H9 (cell line): ENCODE measurements around the gene BEST4. TPM values are rescaled to one million over a fixed set of nuclear protein-coding genes. Genes with fewer than 3 reads are reported as not detected.

Experiments
- DNase-seq: peaks from one replicate; pipeline ENCODE4 v3.0.0-alpha.2; 2017
- H2AFZ ChIP-seq: one replicate; pipeline ENCODE4 v1.6.1; 2013; ENCODE audit warnings: mild to moderate bottlenecking, low read length, control low read depth, moderate library complexity
- H2AK5ac ChIP-seq: 2 replicates; pipeline ENCODE4 v1.6.1; 2013; ENCODE audit warnings: low read length, control low read depth, mixed read lengths; ENCODE audit not compliant: insufficient read length
- H2BK120ac ChIP-seq: one replicate; pipeline ENCODE4 v1.6.1; 2013; ENCODE audit warnings: low read depth, mild to moderate bottlenecking, low read length, control low read depth, inconsistent platforms; ENCODE audit not compliant: poor library complexity, severe bottlenecking
- H2BK12ac ChIP-seq: 2 replicates; pipeline ENCODE4 v1.6.1; 2013; ENCODE audit warnings: low read length, control low read depth, mixed read lengths, low read depth; ENCODE audit not compliant: insufficient read length
- H2BK15ac ChIP-seq: 2 replicates; pipeline ENCODE4 v1.6.1; 2013; ENCODE audit warnings: low read depth, low read length, control low read depth
- H2BK20ac ChIP-seq: one replicate; pipeline ENCODE4 v1.6.1; 2013; ENCODE audit warnings: low read depth, mild to moderate bottlenecking, low read length, control low read depth, inconsistent platforms; ENCODE audit not compliant: poor library complexity, severe bottlenecking
- H2BK5ac ChIP-seq: 2 replicates; pipeline ENCODE4 v1.6.1; 2013; ENCODE audit warnings: low read length, control low read depth, mixed read lengths; ENCODE audit not compliant: insufficient read length
- H3K14ac ChIP-seq: 2 replicates; pipeline ENCODE4 v1.6.1; 2013; ENCODE audit warnings: low read length, control low read depth; ENCODE audit not compliant: insufficient read depth
- H3K18ac ChIP-seq: 2 replicates; pipeline ENCODE4 v1.6.1; 2013; ENCODE audit warnings: low read depth, mild to moderate bottlenecking, mixed read lengths, low read length, control low read depth; ENCODE audit not compliant: insufficient read length
- H3K23ac ChIP-seq: 2 replicates; pipeline ENCODE4 v1.6.1; 2013; ENCODE audit warnings: low read length, control low read depth, mixed read lengths, low read depth; ENCODE audit not compliant: insufficient read length
- H3K23me2 ChIP-seq: 2 replicates; pipeline ENCODE4 v1.6.1; 2013; ENCODE audit warnings: low read depth, mild to moderate bottlenecking, mixed read lengths, low read length, control low read depth; ENCODE audit not compliant: insufficient read length, poor library complexity, severe bottlenecking
- H3K27ac ChIP-seq: 2 replicates; pipeline ENCODE4 v1.5.1; 2013; ENCODE audit warnings: low read length, control low read depth, mixed read lengths, low read depth; ENCODE audit not compliant: insufficient read length
- H3K27me3 ChIP-seq: 2 replicates; pipeline ENCODE4 v1.6.1; 2013; ENCODE audit warnings: low read length, control low read depth, inconsistent platforms; ENCODE audit not compliant: insufficient read depth
- H3K4ac ChIP-seq: 2 replicates; pipeline ENCODE4 v1.6.1; 2013; ENCODE audit warnings: low read depth, mild to moderate bottlenecking, control low read depth, inconsistent platforms, low read length, moderate library complexity
- H3K4me1 ChIP-seq: 2 replicates; pipeline ENCODE4 v1.6.1; 2013; ENCODE audit warnings: low read length, control low read depth, inconsistent platforms; ENCODE audit not compliant: insufficient read depth
- H3K4me2 ChIP-seq: 2 replicates; pipeline ENCODE4 v1.6.1; 2013; ENCODE audit warnings: low read length, control low read depth, mixed read lengths; ENCODE audit not compliant: insufficient read length, insufficient read depth
- H3K56ac ChIP-seq: 2 replicates; pipeline ENCODE4 v1.6.1; 2013; ENCODE audit warnings: low read depth, mild to moderate bottlenecking, mixed read lengths, low read length, control low read depth; ENCODE audit not compliant: insufficient read length
- H3K79me1 ChIP-seq: 2 replicates; pipeline ENCODE4 v1.6.1; 2013; ENCODE audit warnings: low read depth, mild to moderate bottlenecking, moderate library complexity, low read length, control low read depth, inconsistent platforms; ENCODE audit not compliant: insufficient read depth, poor library complexity, severe bottlenecking
- H3K79me2 ChIP-seq: 2 replicates; pipeline ENCODE4 v1.6.1; 2013; ENCODE audit warnings: low read length, control low read depth, inconsistent platforms; ENCODE audit not compliant: insufficient read depth
- H3K9ac ChIP-seq: 2 replicates; pipeline ENCODE4 v1.6.1; 2013; ENCODE audit warnings: low read length, control low read depth, mixed read lengths; ENCODE audit not compliant: insufficient read length; ENCODE audit errors: extremely low read depth
- H3K9me3 ChIP-seq: one replicate; pipeline ENCODE4 v1.6.1; 2013; ENCODE audit warnings: low read depth, low read length, inconsistent platforms; ENCODE audit not compliant: control insufficient read depth
- H3T11ph ChIP-seq: one replicate; pipeline ENCODE4 v1.6.1; 2013; ENCODE audit warnings: mild to moderate bottlenecking, low read length, control low read depth, inconsistent platforms
- H4K20me1 ChIP-seq: one replicate; pipeline ENCODE4 v1.6.1; 2013; ENCODE audit not compliant: control insufficient read depth, insufficient read length, insufficient read depth
- H4K5ac ChIP-seq: 2 replicates; pipeline ENCODE4 v1.6.1; 2013; ENCODE audit warnings: low read depth, mild to moderate bottlenecking, mixed read lengths, low read length, control low read depth; ENCODE audit not compliant: insufficient read length
- H4K8ac ChIP-seq: replicated peaks from 2 replicates; pipeline ENCODE4 v1.6.1; 2013; ENCODE audit warnings: low read length, control low read depth, mixed read lengths, low read depth; ENCODE audit not compliant: insufficient read length
- H4K91ac ChIP-seq: 2 replicates; pipeline ENCODE4 v1.6.1; 2013; ENCODE audit warnings: low read depth, mild to moderate bottlenecking, moderate library complexity, mixed read lengths, low read length, control low read depth; ENCODE audit not compliant: insufficient read length
- H3K27ac Mint-ChIP-seq, 3 experiments: 2 replicates in 2 of 3; 3 replicates in 1 of 3; pipeline ENCODE4 v1.8.0; 2020 to 2021; ENCODE audit warnings: mixed read lengths in 3 of 3, mild to moderate bottlenecking in 1 of 3, moderate library complexity in 1 of 3
- H3K27me3 Mint-ChIP-seq: 2 replicates; pipeline ENCODE4 v1.8.0; 2021; ENCODE audit warnings: low read depth, mild to moderate bottlenecking, moderate library complexity, mixed read lengths
- H3K36me3 Mint-ChIP-seq, 3 experiments: 2 replicates in 2 of 3; 3 replicates in 1 of 3; pipeline ENCODE4 v1.8.0; 2020 to 2021; ENCODE audit warnings: low read depth in 3 of 3, mixed read lengths in 3 of 3; ENCODE audit not compliant: insufficient read depth in 1 of 3
- H3K4me1 Mint-ChIP-seq, 2 experiments: 2 replicates each; pipeline ENCODE4 v1.8.0; 2020; ENCODE audit warnings: mixed read lengths in 2 of 2
- H3K4me3 Mint-ChIP-seq, 2 experiments: 2 replicates in 1 of 2; 3 replicates in 1 of 2; pipeline ENCODE4 v1.8.0; 2020 to 2021; ENCODE audit warnings: mild to moderate bottlenecking in 2 of 2, mixed read lengths in 2 of 2, moderate library complexity in 1 of 2
- H3K9me3 Mint-ChIP-seq, 2 experiments: 2 replicates in 1 of 2; 3 replicates in 1 of 2; pipeline ENCODE4 v1.8.0; 2020; ENCODE audit warnings: mild to moderate bottlenecking in 2 of 2, mixed read lengths in 2 of 2, moderate library complexity in 1 of 2
- CTCF ChIP-seq: fragments of 200-600 bp; sonication (generic); conservative IDR thresholded peaks from 3 replicates; pipeline ENCODE4 v1.8.0; 2021; ENCODE audit warnings: antibody characterized with exemption, mild to moderate bottlenecking
- WGBS: extraction: QIAGEN DNeasy Blood & Tissue Kit; methylation state at CpG from one replicate; pipeline ENCODE4 v1.1.7; 2013; ENCODE audit warnings: missing lambda C conversion rate, low lambda C conversion rate, mixed read lengths; ENCODE audit not compliant: insufficient read length; ENCODE audit errors: extremely low coverage; 5-methylcytosine and 5-hydroxymethylcytosine counted together
- total RNA-seq: library from RNA; stranded (reverse); gene quantifications from 2 replicates; pipeline ENCODE4 v1.2.1, GENCODE V29; 2021

Gene BEST4
- total RNA-seq, 1 experiment from 2014 or later: 1.1 TPM

DNA sequence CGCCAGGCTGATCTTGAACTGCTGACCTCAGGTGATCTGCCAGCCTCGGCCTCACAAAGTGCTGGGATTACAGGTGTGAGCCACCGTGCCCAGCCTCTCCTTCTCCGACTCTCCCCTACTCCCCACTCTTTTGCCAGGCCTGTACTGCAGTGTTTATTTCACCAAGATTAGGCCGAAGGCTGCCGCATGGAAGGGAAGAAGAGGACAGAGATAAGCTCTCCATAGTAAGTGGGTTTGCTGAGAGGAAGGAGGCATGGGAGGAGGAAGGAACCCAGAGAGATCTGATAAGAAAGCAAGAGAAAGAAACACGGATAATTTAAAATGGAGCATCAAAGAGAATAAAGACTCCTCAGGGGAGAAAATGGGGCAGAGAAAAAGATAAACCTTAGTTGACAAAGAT lies 46.4 kb upstream of the BEST4 start:
- Mint-ChIP-seq H3K4me3 (no peak overlapping the region), H3K36me3 (no peaks in the 10 kb centered on the region), H3K4me1 (peaks cover 11 to 13% of the 10 kb centered on the region in 2 experiments), H3K9me3 (no peaks in the 10 kb centered on the region), H3K27me3 (no peaks in the 10 kb centered on the region), H3K27ac (no peak overlapping the region)
- Histone ChIP-seq H3K18ac (no peak overlapping the region), H4K5ac (no peak overlapping the region), H3K23ac (no peak overlapping the region), H3K27ac (no peak overlapping the region), H3K56ac (no peak overlapping the region), H3K79me1 (no peaks in the 10 kb centered on the region), H4K8ac (no peak overlapping the region), H3K4ac (no peak overlapping the region), H3K9me3 (no peaks in the 10 kb centered on the region), H3K27me3 (no peaks in the 10 kb centered on the region), H4K91ac (no peak overlapping the region), H2BK12ac (no peak overlapping the region), H3K4me1 (no peaks in the 10 kb centered on the region; the same call in 1 of the 2 replicates), H2BK120ac (no peak overlapping the region), H2AFZ (no peak overlapping the region), H3K23me2 (no peaks in the 10 kb centered on the region), H2AK5ac (no peak overlapping the region), H4K20me1 (no peaks in the 10 kb centered on the region), H2BK15ac (no peak overlapping the region), H3K14ac (no peak overlapping the region), H2BK20ac (no peak overlapping the region), H2BK5ac (no peak overlapping the region), H3K9ac (no peak overlapping the region), H3K79me2 (no peaks in the 10 kb centered on the region), H3T11ph (no peak overlapping the region), H3K4me2 (no peak overlapping the region)
- no peak for TF ChIP-seq CTCF
- DNase-seq: no peak
- WGBS: no CpG with 5 or more reads among the region's 7 CpGs
